Limb (tissue), 2 donors: Measurements from ENCODE around the gene ZNF888.
A peak's percentile ranks its signal among the peaks of the same experiment; 100 is the strongest.
"Not testable (repeated sequence)": the region's sequence is repeated elsewhere in the genome, so short reads cannot be mapped to it uniquely, and the experiment has no call there.

Source experiments
- DNase-seq, 2 donors: peaks; one replicate each; pipeline ENCODE4 v3.0.0-alpha.2; 2016; ENCODE audit errors: extremely low spot score in 2 of 2

ZNF888 gene

GRCh38 chr19:52941941-52942385 lies 18.7 kb upstream of the ZNF888 start:
- peak in 1 of 2 donors; percentile 55 for DNase-seq

GRCh38 chr19:52941523-52941922 lies 18.3 kb upstream of the ZNF888 start:
- not testable (repeated sequence) for DNase-seq

- DNase-seq, result not testable (repeated sequence)
These were observed 17.7 kb upstream of the ZNF888 start for GRCh38 chr19:52940905-52941304.

GRCh38 chr19:52938761-52939160 lies 15.5 kb upstream of the ZNF888 start:
- no peak for DNase-seq

GRCh38 chr19:52936954-52937325 lies 13.7 kb upstream of the ZNF888 start:
- no peak for DNase-seq

GRCh38 chr19:52936151-52936953 lies 13.1 kb upstream of the ZNF888 start:
- no peak for DNase-seq

GRCh38 chr19:52935434-52935833 lies 12.2 kb upstream of the ZNF888 start:
- DNase-seq, result no peak

GRCh38 chr19:52924641-52925040 lies 1.4 kb upstream of the ZNF888 start:
- DNase-seq, result not testable (repeated sequence)

GRCh38 chr19:52923778-52924593 lies 758 bp upstream of the ZNF888 start:
- DNase-seq, result no peak

- no peak for DNase-seq
These were observed 5.7 kb downstream of the ZNF888 start for GRCh38 chr19:52917531-52917930.

- no peak for DNase-seq
These were observed 12.6 kb downstream of the ZNF888 start for GRCh38 chr19:52910648-52911047.

- not testable (repeated sequence) for DNase-seq
These were observed 19.0 kb downstream of the ZNF888 start for GRCh38 chr19:52904052-52904780.

- no peak for DNase-seq
These were observed 21.4 kb downstream of the ZNF888 start for GRCh38 chr19:52901842-52902241.

GRCh38 chr19:52898596-52898995 lies 24.6 kb downstream of the ZNF888 start:
- not testable (repeated sequence) for DNase-seq

GRCh38 chr19:52898101-52898500 lies 25.1 kb downstream of the ZNF888 start:
- peak in 1 of 2 donors; percentile 34 for DNase-seq

- DNase-seq, result peak; percentile 93 to 98
These were observed 25.9 kb downstream of the ZNF888 start, which contains the start of gene ZNF320 for GRCh38 chr19:52897138-52897935. ZNF320 (minus strand) TSS chr19:52897635; CDS start chr19:52890255, 7,380 bp downstream.

- DNase-seq, result no peak
These were observed 26.6 kb downstream of the ZNF888 start for GRCh38 chr19:52896431-52897137.

- no peak for DNase-seq
These were observed 31.9 kb downstream of the ZNF888 start for GRCh38 chr19:52891336-52891735.

- no peak for DNase-seq
These were observed 33.3 kb downstream of the ZNF888 start for GRCh38 chr19:52889931-52890330.

GRCh38 chr19:52889076-52889475 lies 34.2 kb downstream of the ZNF888 start:
- DNase-seq, result no peak
